K562 (cell line): ENCODE data around the gene BMF. TPM values are rescaled to one million over a fixed set of nuclear protein-coding genes. Genes with fewer than 3 reads are reported as not detected.

ENCODE experiments used
- ATAC-seq: fragments of 200-7000 bp; cut with Tn5 transposase; 3 replicates; pipeline ENCODE4 v1.9.1; 2020; ENCODE audit warnings: moderate library complexity
- BruUV-seq: library from RNA; stranded (reverse); fragments of 400-500 nt; replicated peaks from 2 replicates; lab custom pipeline; 2021; lab: Mats Ljungman, UMichigan
- CTCF ChIA-PET: fragments of 300-600 bp; formaldehyde crosslinking; extraction: SDS; loops from one replicate; lab custom pipeline; 2021; ENCODE audit warnings: low intra/inter-chr PET ratio; lab: Yijun Ruan, JAX
- POLR2A ChIA-PET: fragments of 300-600, 350-650 bp; sonication (Branson Sonifier 250); formaldehyde crosslinking; extraction: SDS; loops from one replicate; lab custom pipeline; 2021; ENCODE audit warnings: antibody characterized with exemption, inconsistent platforms; lab: Yijun Ruan, JAX
- DNase-seq, 4 experiments: peaks; one replicate each; pipeline versions ENCODE4 v3.0.0 to v3.0.0-alpha.2; 2011 to 2018; ENCODE audit warnings: low spot score in 3 of 4, mixed read lengths in 3 of 4; ENCODE audit errors: extremely low read depth in 1 of 4
- FAIRE-seq: peaks from 2 replicates; lab custom pipeline; 2011; peaks lifted over from hg19 to GRCh38; lab: Jason Lieb, UNC
- H2AFZ ChIP-seq: 2 replicates; pipeline ENCODE4 v1.6.0; 2011; ENCODE audit warnings: low read depth, low read length, control low read depth, inconsistent platforms
- H3K27ac ChIP-seq: fragments of 200-600 bp; 3 replicates; pipeline ENCODE4 v1.8.0; 2011; ENCODE audit warnings: low read depth, mild to moderate bottlenecking, control low read depth, inconsistent platforms, low read length, moderate library complexity, mixed read lengths; ENCODE audit errors: extremely low read depth
- H3K27me3 ChIP-seq, 2 experiments: fragments of 300-600 bp in 1 of 2; 2 replicates in 1 of 2; 3 replicates in 1 of 2; pipeline versions ENCODE4 v1.6.0 to v1.8.0; 2011; ENCODE audit warnings: inconsistent platforms in 2 of 2, low read length in 2 of 2, mild to moderate bottlenecking in 1 of 2, mixed read lengths in 1 of 2, moderate library complexity in 1 of 2; ENCODE audit not compliant: control insufficient read depth in 2 of 2, insufficient read depth in 2 of 2
- H3K36me3 ChIP-seq: fragments of 300-600 bp; 3 replicates; pipeline ENCODE4 v1.8.0; 2011; ENCODE audit warnings: mild to moderate bottlenecking, low read length, inconsistent platforms; ENCODE audit not compliant: control insufficient read depth, insufficient read depth
- H3K4me1 ChIP-seq, 2 experiments: fragments of 200-600 bp in 1 of 2; replicated peaks in 1 of 2; 2 replicates in 1 of 2; 3 replicates in 1 of 2; pipeline versions ENCODE4 v1.5.1 to v1.8.0; 2011; ENCODE audit warnings: inconsistent platforms in 2 of 2, low read length in 2 of 2, mild to moderate bottlenecking in 1 of 2, mixed read lengths in 1 of 2, moderate library complexity in 1 of 2; ENCODE audit not compliant: control insufficient read depth in 2 of 2, insufficient read depth in 2 of 2
- H3K4me2 ChIP-seq: 2 replicates; pipeline ENCODE4 v1.6.1; 2011; ENCODE audit warnings: low read length, control low read depth, inconsistent platforms, mixed read lengths; ENCODE audit not compliant: insufficient read depth
- H3K4me3 ChIP-seq: fragments of 200-600 bp; sonication (generic), shearing (Covaris generic); 2 replicates; pipeline ENCODE4 v1.5.1; 2016; ENCODE audit warnings: control low read depth, inconsistent platforms
- H3K79me2 ChIP-seq: fragments of 200-600 bp; 3 replicates; pipeline ENCODE4 v1.8.0; 2011; ENCODE audit warnings: low read length, inconsistent platforms; ENCODE audit not compliant: control insufficient read depth, insufficient read depth
- H3K9ac ChIP-seq, 2 experiments: 2 replicates each; pipeline versions ENCODE4 v1.6.0 to v1.6.1; 2011; ENCODE audit warnings: low read depth in 2 of 2, low read length in 2 of 2, control low read depth in 1 of 2, inconsistent platforms in 1 of 2, mild to moderate bottlenecking in 1 of 2, mixed read lengths in 1 of 2; ENCODE audit not compliant: insufficient read depth in 1 of 2
- H3K9me1 ChIP-seq: one replicate; pipeline ENCODE4 v1.6.0; 2011; ENCODE audit warnings: inconsistent platforms, mild to moderate bottlenecking, low read length, moderate library complexity; ENCODE audit not compliant: control insufficient read depth, insufficient read depth
- H3K9me3 ChIP-seq: replicated peaks from 2 replicates; pipeline ENCODE4 v1.5.1; 2011; ENCODE audit warnings: low read depth, low read length, inconsistent platforms; ENCODE audit not compliant: control insufficient read depth, insufficient read depth
- H4K20me1 ChIP-seq: replicated peaks from 2 replicates; pipeline ENCODE4 v1.6.1; 2011; ENCODE audit warnings: low read length, inconsistent platforms, mixed read lengths; ENCODE audit not compliant: control insufficient read depth, insufficient read depth
- HSF4 ChIP-seq: fragments of 250-450 bp; sonication (Bioruptor Pico); IDR thresholded peaks from 2 replicates; pipeline ENCODE4 v2.1.2; 2022; ENCODE audit warnings: mild to moderate bottlenecking, moderate library complexity, borderline replicate concordance
- KAT8 ChIP-seq: fragments of 450-650 bp; IDR thresholded peaks from 2 replicates; pipeline ENCODE4 v1.6.1; 2016; ENCODE audit warnings: low read depth, mild to moderate bottlenecking
- NCOA1 ChIP-seq: fragments of 450-650 bp; IDR thresholded peaks from 2 replicates; pipeline ENCODE4 v1.6.1; 2016; ENCODE audit warnings: low read depth
- NFIC ChIP-seq: fragments of 450-650 bp; IDR thresholded peaks from 2 replicates; pipeline ENCODE4 v1.6.1; 2017; ENCODE audit warnings: mild to moderate bottlenecking, inconsistent platforms
- RBBP5 ChIP-seq: fragments of 200-600 bp; sonication (generic); IDR thresholded peaks from 2 replicates; pipeline ENCODE4 v1.6.1; 2012; ENCODE audit warnings: borderline replicate concordance, mild to moderate bottlenecking, low read length, control low read depth, inconsistent platforms; ENCODE audit not compliant: insufficient read depth, poor library complexity, severe bottlenecking
- RBFOX2 ChIP-seq: fragments of 200-400 bp; formaldehyde crosslinking; IDR thresholded peaks from 2 replicates; pipeline ENCODE4 v1.6.1; 2017; ENCODE audit warnings: low read depth, mild to moderate bottlenecking, low read length, moderate library complexity
- THRA ChIP-seq: fragments of 450-650 bp; IDR thresholded peaks from 2 replicates; pipeline ENCODE4 v1.6.1; 2017; ENCODE audit warnings: mild to moderate bottlenecking, moderate library complexity
- ZFX ChIP-seq: sonication (generic); formaldehyde crosslinking; IDR thresholded peaks from 2 replicates; pipeline ENCODE4 v1.8.0; 2022; ENCODE audit warnings: mild to moderate bottlenecking, missing genetic modification reagents, moderate library complexity
- ZNF184 ChIP-seq: sonication (generic); formaldehyde crosslinking; IDR thresholded peaks from 2 replicates; pipeline ENCODE4 v1.5.0; 2020; ENCODE audit warnings: missing genetic modification reagents
- WGBS: fragments of 100-300 bp; shearing (Covaris generic); methylation state at CpG from one replicate; pipeline ENCODE4 v1.1.6; 2016; ENCODE audit warnings: low coverage, mixed read lengths; ENCODE audit not compliant: insufficient coverage; ENCODE audit errors: missing lambda C conversion rate; 5-methylcytosine and 5-hydroxymethylcytosine counted together
- in situ Hi-C: fragments of 300-500 bp; cut with MboI; formaldehyde crosslinking; loops from 4 replicates; pipeline ENCODE4 v1.15.0; 2018; ENCODE audit warnings: inconsistent platforms, mixed read lengths
- intact Hi-C: fragments of 100-400 bp; cut with micrococcal nuclease; formaldehyde crosslinking; loops from 2 replicates; pipeline ENCODE4 v1.14.2; 2022
- polyA plus RNA-seq, 8 experiments: library from polyadenylated mRNA; depleted of rRNA in 4 of 8; stranded (reverse) in 5 of 8; unstranded in 3 of 8; fragments of >200 nt; fragmentation: Nextera tagmentation in 2 of 8; fragmentation: Illumina TruSeq in 1 of 8; extraction: Ambion mirVana in 2 of 8; extraction: Trizol in 1 of 8; gene quantifications; 2 replicates each; pipeline versions ENCODE4 v1.2.1 to v1.2.3, GENCODE V29; 2011 to 2014; ENCODE audit warnings: inconsistent platforms in 1 of 8, missing spikeins in 1 of 8
- total RNA-seq, 7 experiments: library from RNA; depleted of rRNA in 6 of 7; stranded (reverse); fragments of >200 nt in 6 of 7; fragmentation: Illumina TruSeq in 2 of 7; extraction: Trizol in 2 of 7; gene quantifications; 2 replicates each; pipeline versions ENCODE4 v1.2.1 to v1.2.3, GENCODE V29; 2011 to 2021; ENCODE audit warnings: low replicate concordance in 1 of 7
- TF ChIP-seq, protein P1 (sequence below): sonication (generic); formaldehyde crosslinking; IDR thresholded peaks from 2 replicates; pipeline ENCODE4 v1.8.0; 2022; ENCODE audit warnings: missing genetic modification reagents, mild to moderate bottlenecking, moderate library complexity, borderline replicate concordance
- TF ChIP-seq, protein P2 (sequence below): fragments of 200-800 bp; sonication (Bioruptor generic); IDR thresholded peaks from 2 replicates; pipeline ENCODE4 v1.6.1; 2016; ENCODE audit warnings: missing genetic modification characterization, missing compliant biosample characterization

Gene BMF
- total and polyA plus RNA-seq, 9 of the 15 experiments (the other 6 are each of a cell fraction or from before 2014, with no cell fraction given) = 0.25 to 0.91 (median 0.59) TPM; not detected in 2

DNA sequence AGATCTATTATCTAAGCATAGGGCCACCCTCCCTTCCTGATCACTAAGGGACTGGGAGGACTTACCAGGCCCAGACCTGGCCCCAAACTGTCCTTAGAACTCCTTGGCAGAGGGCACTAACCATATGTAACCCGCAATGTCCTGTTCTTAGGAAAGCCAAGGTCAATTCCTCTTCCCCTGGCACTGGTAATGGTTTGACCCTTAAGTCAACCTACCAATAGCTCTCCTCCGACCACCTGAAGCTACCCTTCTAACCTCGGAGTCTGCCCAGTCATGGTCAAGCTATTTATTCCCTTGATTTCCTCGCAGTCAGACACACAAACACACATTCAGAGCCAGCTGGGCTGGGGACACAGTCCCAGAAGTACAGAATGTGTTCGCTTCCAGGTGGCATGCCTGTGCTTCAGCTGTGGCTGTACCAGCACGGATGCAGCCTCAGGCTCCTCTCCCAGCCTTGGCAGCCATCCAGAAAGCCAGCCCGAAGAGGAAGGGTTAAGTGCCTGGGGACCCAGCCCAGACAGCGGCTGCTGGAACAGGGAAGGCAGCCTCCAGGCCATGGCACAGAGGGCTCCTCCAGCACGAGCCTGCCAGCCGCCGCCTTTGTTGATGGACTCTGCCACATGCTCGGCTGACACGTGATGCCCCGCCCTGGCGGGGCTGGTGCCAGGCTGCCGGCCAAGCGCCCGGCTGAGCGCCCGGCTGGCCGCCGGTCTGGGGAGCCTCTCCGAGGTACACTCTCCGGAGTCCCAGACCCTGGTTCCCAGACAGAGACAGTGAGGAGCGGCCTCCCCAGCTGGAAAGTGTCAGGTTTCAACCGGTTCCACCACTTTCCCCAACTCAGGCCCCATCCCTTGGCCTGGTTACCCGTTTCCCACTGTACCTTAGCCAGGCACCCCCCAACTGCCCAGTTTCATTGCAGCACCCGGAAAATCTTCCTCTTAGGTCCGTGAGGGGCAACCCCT is 5.5 kb downstream of the BMF start:
- 50% methylated on average over 19 of the region's 29 CpGs for WGBS
- intact Hi-C loops (loop anchor here (1.0 kb wide), 1 partner anchor 58 kb away; no protein-coding TSS in a partner anchor), in situ Hi-C loops (no loop called here)
- Histone ChIP-seq H3K79me2 (no peaks in the 10 kb centered on the region), H3K4me1 (peaks cover 61 to 74% of the 10 kb centered on the region in 2 experiments), H3K27ac (no peak overlapping the region), H3K9me3 (no peaks in the 10 kb centered on the region), H3K36me3 (no peaks in the 10 kb centered on the region), H3K4me3 (no peak overlapping the region), H3K9ac (peak overlapping the region in 1 of 2 experiments; percentile 62; a peak in 2 of 4 replicates), H2AFZ (no peak overlapping the region), H3K9me1 (no peaks in the 10 kb centered on the region), H3K4me2 (no peak overlapping the region), H3K27me3 (no peaks in the 10 kb centered on the region), H4K20me1 (no peaks in the 10 kb centered on the region)
- no peak for FAIRE-seq
- POLR2A ChIA-PET = interaction anchor here (0.7 to 1.1 kb wide), 4 partner anchors 8 to 49 kb away, joined by 3 read pairs; no protein-coding TSS in a partner anchor
- CTCF ChIA-PET = no interaction called here
- DNase-seq = no peak
- ATAC-seq = no peak
- BruUV-seq = no TSS peak
- TF ChIP-seq, protein P1, sequence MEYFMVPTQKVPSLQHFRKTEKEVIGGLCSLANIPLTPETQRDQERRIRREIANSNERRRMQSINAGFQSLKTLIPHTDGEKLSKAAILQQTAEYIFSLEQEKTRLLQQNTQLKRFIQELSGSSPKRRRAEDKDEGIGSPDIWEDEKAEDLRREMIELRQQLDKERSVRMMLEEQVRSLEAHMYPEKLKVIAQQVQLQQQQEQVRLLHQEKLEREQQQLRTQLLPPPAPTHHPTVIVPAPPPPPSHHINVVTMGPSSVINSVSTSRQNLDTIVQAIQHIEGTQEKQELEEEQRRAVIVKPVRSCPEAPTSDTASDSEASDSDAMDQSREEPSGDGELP = peak; percentile 58; the same call in 1 of the 2 replicates
- 0 out of 2 replicates have a peak, but pooled peaks have one; percentile 11 for TF ChIP-seq RBFOX2
- TF ChIP-seq ZFX (CRISPR knock-in tag) = peak; percentile 34; the same call in 1 of the 2 replicates
- TF ChIP-seq NCOA1 = no peak
- TF ChIP-seq HSF4 (CRISPR knock-in tag) = no peak
- no peak for TF ChIP-seq THRA
- TF ChIP-seq NFIC = peak; percentile 78
- TF ChIP-seq RBBP5 = peak; percentile 41
- TF ChIP-seq, protein P2, sequence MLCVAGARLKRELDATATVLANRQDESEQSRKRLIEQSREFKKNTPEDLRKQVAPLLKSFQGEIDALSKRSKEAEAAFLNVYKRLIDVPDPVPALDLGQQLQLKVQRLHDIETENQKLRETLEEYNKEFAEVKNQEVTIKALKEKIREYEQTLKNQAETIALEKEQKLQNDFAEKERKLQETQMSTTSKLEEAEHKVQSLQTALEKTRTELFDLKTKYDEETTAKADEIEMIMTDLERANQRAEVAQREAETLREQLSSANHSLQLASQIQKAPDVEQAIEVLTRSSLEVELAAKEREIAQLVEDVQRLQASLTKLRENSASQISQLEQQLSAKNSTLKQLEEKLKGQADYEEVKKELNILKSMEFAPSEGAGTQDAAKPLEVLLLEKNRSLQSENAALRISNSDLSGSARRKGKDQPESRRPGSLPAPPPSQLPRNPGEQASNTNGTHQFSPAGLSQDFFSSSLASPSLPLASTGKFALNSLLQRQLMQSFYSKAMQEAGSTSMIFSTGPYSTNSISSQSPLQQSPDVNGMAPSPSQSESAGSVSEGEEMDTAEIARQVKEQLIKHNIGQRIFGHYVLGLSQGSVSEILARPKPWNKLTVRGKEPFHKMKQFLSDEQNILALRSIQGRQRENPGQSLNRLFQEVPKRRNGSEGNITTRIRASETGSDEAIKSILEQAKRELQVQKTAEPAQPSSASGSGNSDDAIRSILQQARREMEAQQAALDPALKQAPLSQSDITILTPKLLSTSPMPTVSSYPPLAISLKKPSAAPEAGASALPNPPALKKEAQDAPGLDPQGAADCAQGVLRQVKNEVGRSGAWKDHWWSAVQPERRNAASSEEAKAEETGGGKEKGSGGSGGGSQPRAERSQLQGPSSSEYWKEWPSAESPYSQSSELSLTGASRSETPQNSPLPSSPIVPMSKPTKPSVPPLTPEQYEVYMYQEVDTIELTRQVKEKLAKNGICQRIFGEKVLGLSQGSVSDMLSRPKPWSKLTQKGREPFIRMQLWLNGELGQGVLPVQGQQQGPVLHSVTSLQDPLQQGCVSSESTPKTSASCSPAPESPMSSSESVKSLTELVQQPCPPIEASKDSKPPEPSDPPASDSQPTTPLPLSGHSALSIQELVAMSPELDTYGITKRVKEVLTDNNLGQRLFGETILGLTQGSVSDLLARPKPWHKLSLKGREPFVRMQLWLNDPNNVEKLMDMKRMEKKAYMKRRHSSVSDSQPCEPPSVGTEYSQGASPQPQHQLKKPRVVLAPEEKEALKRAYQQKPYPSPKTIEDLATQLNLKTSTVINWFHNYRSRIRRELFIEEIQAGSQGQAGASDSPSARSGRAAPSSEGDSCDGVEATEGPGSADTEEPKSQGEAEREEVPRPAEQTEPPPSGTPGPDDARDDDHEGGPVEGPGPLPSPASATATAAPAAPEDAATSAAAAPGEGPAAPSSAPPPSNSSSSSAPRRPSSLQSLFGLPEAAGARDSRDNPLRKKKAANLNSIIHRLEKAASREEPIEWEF (CRISPR knock-in tag) = no peak
- TF ChIP-seq ZNF184 (CRISPR knock-in tag) = no peak
- no peak for TF ChIP-seq KAT8
